HG03575 (cell line): ENCODE results near the gene ASXL1.

ENCODE experiments used
- ATAC-seq: cut with Tn5 transposase; IDR thresholded peaks from one replicate; pipeline ENCODE4 v1.9.1; 2021; ENCODE audit not compliant: unreplicated experiment, insufficient number of reproducible peaks, low FRiP score; ENCODE audit errors: extremely low read depth

The ASXL1 gene

GRCh38 chr20:32472581-32473207 is 114.6 kb downstream of the ASXL1 start:
- no peak for ATAC-seq

GRCh38 chr20:32473231-32474008 is 115.3 kb downstream of the ASXL1 start:
- ATAC-seq = no peak

GRCh38 chr20:32474009-32474716 is 116.0 kb downstream of the ASXL1 start:
- ATAC-seq = no peak

GRCh38 chr20:32474717-32474966 is 116.5 kb downstream of the ASXL1 start:
- ATAC-seq = no peak

- no peak for ATAC-seq
Observed at GRCh38 chr20:32474967-32475811, 117.1 kb downstream of the ASXL1 start.

GRCh38 chr20:32476684-32477593 is 118.8 kb downstream of the ASXL1 start:
- no peak for ATAC-seq

- ATAC-seq = no peak
Observed at GRCh38 chr20:32477594-32478512, 119.7 kb downstream of the ASXL1 start.

GRCh38 chr20:32478576-32478975 is 120.4 kb downstream of the ASXL1 start:
- no peak for ATAC-seq

- no peak for ATAC-seq
Observed at GRCh38 chr20:32479012-32479411, 120.9 kb downstream of the ASXL1 start.

GRCh38 chr20:32479697-32480171 is 121.6 kb downstream of the ASXL1 start:
- ATAC-seq = no peak

- ATAC-seq = no peak
Observed at GRCh38 chr20:32480371-32481241, 122.5 kb downstream of the ASXL1 start.

- no peak for ATAC-seq
Observed at GRCh38 chr20:32481311-32482142, 123.4 kb downstream of the ASXL1 start.

GRCh38 chr20:32482143-32482441 is 124.0 kb downstream of the ASXL1 start:
- ATAC-seq = no peak

GRCh38 chr20:32482442-32483261 is 124.5 kb downstream of the ASXL1 start:
- no peak for ATAC-seq
